Measurements from ENCODE around the gene STRN4.

The STRN4 gene

GRCh38 chr19:46721269-46722003 is 24.8 kb downstream of the STRN4 start:
- peak; percentile 24 for TF ChIP-seq CTCF (IDR thresholded peaks at IDR 0.05; ENCODE audit: extremely low read depth, insufficient read depth, missing control alignments)
- in situ Hi-C loops (cut with MboI; ENCODE audit: low pct_unique_long_range_greater_than_20kb, low sequenced_read_pairs, unreplicated experiment) = no loop called here
- DNase-seq (ENCODE audit: low spot score) = no peak

- no peak for TF ChIP-seq CTCF (IDR thresholded peaks at IDR 0.05; ENCODE audit: extremely low read depth, insufficient read depth, missing control alignments)
- in situ Hi-C loops (cut with MboI; ENCODE audit: low pct_unique_long_range_greater_than_20kb, low sequenced_read_pairs, unreplicated experiment) = no loop called here
- DNase-seq (ENCODE audit: low spot score) = no peak
Observed at GRCh38 chr19:46720503-46721239, 25.6 kb downstream of the STRN4 start.

- in situ Hi-C loops (cut with MboI; ENCODE audit: low pct_unique_long_range_greater_than_20kb, low sequenced_read_pairs, unreplicated experiment) = no loop called here
- no peak for TF ChIP-seq CTCF (IDR thresholded peaks at IDR 0.05; ENCODE audit: extremely low read depth, insufficient read depth, missing control alignments)
- DNase-seq (ENCODE audit: low spot score) = no peak
Observed at GRCh38 chr19:46719629-46720502, 26.4 kb downstream of the STRN4 start.

GRCh38 chr19:46718934-46719622 is 27.2 kb downstream of the STRN4 start:
- in situ Hi-C loops (cut with MboI; ENCODE audit: low pct_unique_long_range_greater_than_20kb, low sequenced_read_pairs, unreplicated experiment) = no loop called here
- DNase-seq (ENCODE audit: low spot score) = peak; percentile 76
- TF ChIP-seq CTCF (IDR thresholded peaks at IDR 0.05; ENCODE audit: extremely low read depth, insufficient read depth, missing control alignments) = no peak

- no peak for TF ChIP-seq CTCF (IDR thresholded peaks at IDR 0.05; ENCODE audit: extremely low read depth, insufficient read depth, missing control alignments)
- peak; percentile 77 for DNase-seq (ENCODE audit: low spot score)
- in situ Hi-C loops (cut with MboI; ENCODE audit: low pct_unique_long_range_greater_than_20kb, low sequenced_read_pairs, unreplicated experiment) = no loop called here
Observed at GRCh38 chr19:46718157-46718933, 27.9 kb downstream of the STRN4 start.
